Breast epithelium (tissue), 4 donors: Measurements from ENCODE around the gene PROK1. TPM values are rescaled to one million over a fixed set of nuclear protein-coding genes. Genes with fewer than 3 reads are reported as not detected.

ENCODE experiments used
- DNase-seq, 2 donors: peaks; one replicate each; pipeline ENCODE4 v3.0.0-alpha.2; 2019; ENCODE audit warnings: low spot score in 2 of 2
- H3K27ac ChIP-seq, 2 donors: fragments of 200-600 bp; sonication (generic) in 1 of 2; one replicate each; pipeline ENCODE4 v1.5.1; 2016 to 2019; ENCODE audit warnings: mild to moderate bottlenecking in 1 of 2
- H3K27me3 ChIP-seq, 2 donors: fragments of 200-600 bp; sonication (generic) in 1 of 2; one replicate each; pipeline versions ENCODE4 v1.5.1 to v1.6.0; 2017 to 2019; ENCODE audit warnings: control low read depth in 1 of 2, mild to moderate bottlenecking in 1 of 2
- H3K36me3 ChIP-seq: fragments of 200-600 bp; one replicate; pipeline ENCODE4 v1.5.1; 2019
- H3K4me1 ChIP-seq, 2 donors: fragments of 200-600 bp; sonication (generic); one replicate each; pipeline ENCODE4 v1.5.1; 2016 to 2019; ENCODE audit warnings: control low read depth in 1 of 2
- H3K4me3 ChIP-seq, 3 donors: fragments of 200-600 bp; sonication (generic); 1 replicate in 2 of 3; 2 replicates in 1 of 3; pipeline ENCODE4 v1.5.1; 2016 to 2019; ENCODE audit warnings: mild to moderate bottlenecking in 3 of 3, moderate library complexity in 2 of 3
- H3K9me3 ChIP-seq, 2 donors: fragments of 200-600 bp; sonication (generic) in 1 of 2; one replicate each; pipeline ENCODE4 v1.5.1; 2016 to 2019; ENCODE audit warnings: control low read depth in 1 of 2
- CTCF ChIP-seq, 3 donors: fragments of 450-650 bp; IDR thresholded peaks; one replicate each; pipeline ENCODE4 v1.5.1; 2016 to 2017; ENCODE audit warnings: antibody characterized with exemption in 3 of 3, mild to moderate bottlenecking in 3 of 3, moderate library complexity in 3 of 3
- POLR2A ChIP-seq: fragments of 450-650 bp; IDR thresholded peaks from one replicate; pipeline ENCODE4 v1.6.1; 2016; ENCODE audit warnings: antibody characterized with exemption, mild to moderate bottlenecking, moderate library complexity
- POLR2AphosphoS5 ChIP-seq, 3 donors: sonication (generic); formaldehyde crosslinking; IDR thresholded peaks; one replicate each; pipeline ENCODE4 v1.6.1; 2017; ENCODE audit warnings: antibody characterized with exemption in 3 of 3
- intact Hi-C: fragments of 100-400 bp; cut with DNase I; formaldehyde crosslinking; loops from one replicate; pipeline ENCODE4 v1.15.1; 2023; ENCODE audit warnings: low total_unique reads
- total RNA-seq, 3 donors: library from RNA; depleted of rRNA; stranded (reverse); fragments of >200 nt; gene quantifications; one replicate each; pipeline ENCODE4 v1.1.0, GENCODE V29; 2016

The PROK1 gene
- total RNA-seq, 3 donors from 2014 or later, result 0.66 to 42.9 (median 0.73) TPM

GRCh38 chr1:110460253-110461220, 9.6 kb downstream of the PROK1 start:
- Histone ChIP-seq H3K36me3 (no peaks in the 10 kb centered on the region), H3K27ac (no peak overlapping the region), H3K4me3 (no peak overlapping the region), H3K27me3 (no peaks in the 10 kb centered on the region), H3K4me1 (no peaks in the 10 kb centered on the region), H3K9me3 (no peaks in the 10 kb centered on the region)
- peak; percentile 69 to 77 for DNase-seq
- intact Hi-C loops, result no loop called here
- TF ChIP-seq POLR2A (no peak), CTCF (IDR thresholded peaks at IDR 0.05) (peak; percentile 89 to 98 (median 97))

GRCh38 chr1:110462093-110462492, 11.1 kb downstream of the PROK1 start:
- H3K27me3 ChIP-seq, result no peaks in the 10 kb centered on the region
- no peaks in the 10 kb centered on the region for H3K9me3 ChIP-seq
- H3K36me3 ChIP-seq, result no peaks in the 10 kb centered on the region
- H3K4me3 ChIP-seq, result no peak overlapping the region
- TF ChIP-seq POLR2AphosphoS5 (IDR thresholded peaks at IDR 0.05) (no peak), CTCF (IDR thresholded peaks at IDR 0.05) (no peak), POLR2A (no peak)
- no peaks in the 10 kb centered on the region for H3K4me1 ChIP-seq
- no peak overlapping the region for H3K27ac ChIP-seq
- intact Hi-C loops, result no loop called here
- no peak for DNase-seq

GRCh38 chr1:110462964-110463363, 12.0 kb downstream of the PROK1 start:
- intact Hi-C loops, result no loop called here
- no peaks in the 10 kb centered on the region for H3K27me3 ChIP-seq
- no peak overlapping the region for H3K4me3 ChIP-seq
- no peak for DNase-seq
- no peaks in the 10 kb centered on the region for H3K36me3 ChIP-seq
- H3K27ac ChIP-seq, result no peak overlapping the region
- H3K4me1 ChIP-seq, result no peaks in the 10 kb centered on the region
- TF ChIP-seq CTCF (IDR thresholded peaks at IDR 0.05), result no peak
- no peak for TF ChIP-seq POLR2A
- no peaks in the 10 kb centered on the region for H3K9me3 ChIP-seq

- no peak for DNase-seq
- Histone ChIP-seq H3K4me1 (no peaks in the 10 kb centered on the region), H3K27me3 (no peaks in the 10 kb centered on the region), H3K9me3 (no peaks in the 10 kb centered on the region), H3K4me3 (no peak overlapping the region), H3K36me3 (no peaks in the 10 kb centered on the region), H3K27ac (no peak overlapping the region)
- intact Hi-C loops, result no loop called here
- TF ChIP-seq CTCF (IDR thresholded peaks at IDR 0.05) (no peak), POLR2A (no peak), POLR2AphosphoS5 (IDR thresholded peaks at IDR 0.05) (no peak)
Measured at GRCh38 chr1:110463725-110464124, 12.8 kb downstream of the PROK1 start.

- no peak for DNase-seq
- Histone ChIP-seq H3K4me3 (no peak overlapping the region), H3K27me3 (no peaks in the 10 kb centered on the region), H3K9me3 (no peaks in the 10 kb centered on the region), H3K36me3 (no peaks in the 10 kb centered on the region), H3K4me1 (no peaks in the 10 kb centered on the region), H3K27ac (no peak overlapping the region)
- intact Hi-C loops, result no loop called here
- TF ChIP-seq POLR2A, result no peak
- TF ChIP-seq CTCF (IDR thresholded peaks at IDR 0.05), result no peak
- TF ChIP-seq POLR2AphosphoS5 (IDR thresholded peaks at IDR 0.05), result no peak
Measured at GRCh38 chr1:110464340-110464739, 13.4 kb downstream of the PROK1 start.
